Activated CD4-positive, CD25-positive, alpha-beta regulatory T cell treated with anti-CD3 and anti-CD28 coated beads, Interleukin-2, amount 50 U/mL, for 16 hours (primary cell): ENCODE data around the gene SCAI.
"Not testable (repeated sequence)": the region's sequence is repeated elsewhere in the genome, so short reads cannot be mapped to it uniquely, and the experiment has no call there.

ENCODE experiments used
- DNase-seq: peaks from one replicate; pipeline ENCODE4 v3.0.0-alpha.2; 2020; ENCODE audit warnings: low read depth, low spot score

SCAI gene

GRCh38 chr9:125143377-125144090, at the start of gene SCAI:
SCAI (minus strand) TSS chr9:125143528; CDS start chr9:125143437, 91 bp downstream.
- peak; percentile 97 for DNase-seq

GRCh38 chr9:125190361-125190801, 47.1 kb upstream of the SCAI start:
- DNase-seq: no peak

- peak; percentile 95 for DNase-seq
Observed at GRCh38 chr9:125189361-125190289, 46.3 kb upstream of the SCAI start, which contains the start of gene PPP6C. PPP6C (minus strand) TSS chr9:125189803; CDS start chr9:125189718, 85 bp downstream.

- no peak for DNase-seq
Observed at GRCh38 chr9:125189011-125189360, 45.7 kb upstream of the SCAI start.

- no peak for DNase-seq
Observed at GRCh38 chr9:125183561-125183960, 40.2 kb upstream of the SCAI start.

GRCh38 chr9:125183054-125183453, 39.7 kb upstream of the SCAI start:
- DNase-seq: no peak

- DNase-seq: not testable (repeated sequence)
Observed at GRCh38 chr9:125181756-125182155, 38.4 kb upstream of the SCAI start.

GRCh38 chr9:125180876-125181275, 37.5 kb upstream of the SCAI start:
- no peak for DNase-seq

GRCh38 chr9:125179776-125180175, 36.4 kb upstream of the SCAI start:
- not testable (repeated sequence) for DNase-seq

GRCh38 chr9:125177888-125178287, 34.6 kb upstream of the SCAI start:
- DNase-seq: no peak

- no peak for DNase-seq
Observed at GRCh38 chr9:125176636-125177035, 33.3 kb upstream of the SCAI start.

- no peak for DNase-seq
Observed at GRCh38 chr9:125172031-125172755, 28.9 kb upstream of the SCAI start.

- no peak for DNase-seq
Observed at GRCh38 chr9:125169895-125170294, 26.6 kb upstream of the SCAI start.

- no peak for DNase-seq
Observed at GRCh38 chr9:125166762-125167161, 23.4 kb upstream of the SCAI start.

GRCh38 chr9:125162891-125163290, 19.6 kb upstream of the SCAI start:
- not testable (repeated sequence) for DNase-seq

- DNase-seq: no peak
Observed at GRCh38 chr9:125161284-125161918, 18.1 kb upstream of the SCAI start.

- DNase-seq: no peak
Observed at GRCh38 chr9:125160750-125161149, 17.4 kb upstream of the SCAI start.

- DNase-seq: no peak
Observed at GRCh38 chr9:125156551-125156950, 13.2 kb upstream of the SCAI start.

- DNase-seq: no peak
Observed at GRCh38 chr9:125153712-125154367, 10.5 kb upstream of the SCAI start.

GRCh38 chr9:125151730-125152129, 8.4 kb upstream of the SCAI start:
- DNase-seq: no peak
